ENCODE measurements around the gene CNTFR. TPM values are rescaled to one million over a fixed set of nuclear protein-coding genes. Genes with fewer than 3 reads are reported as not detected.

CNTFR gene
- total and polyA plus RNA-seq, 4 donors, result 0.75 to 3.3 (median 2.0) TPM

DNA sequence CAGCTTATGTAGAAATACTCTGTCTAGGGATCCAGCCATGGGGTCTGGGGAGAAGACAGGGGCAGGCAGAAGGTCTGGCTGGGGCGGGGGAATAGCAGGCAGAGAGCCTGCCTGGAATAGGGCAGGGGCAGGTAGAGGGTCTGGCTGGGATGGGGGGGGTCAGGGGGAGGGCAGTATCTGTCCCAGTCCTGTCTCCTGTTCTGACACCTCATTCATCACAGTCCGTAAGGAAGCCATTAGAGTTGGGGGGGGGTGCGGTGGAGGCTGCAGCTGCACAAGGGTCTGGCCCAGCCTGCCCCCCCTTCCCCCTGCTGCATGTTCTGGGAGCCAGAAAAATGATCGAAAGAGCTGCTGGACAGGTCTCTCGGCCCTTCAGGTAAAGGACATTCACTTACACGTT lies 32.6 kb downstream of the CNTFR start (continued):
- TF ChIP-seq, protein P1, sequence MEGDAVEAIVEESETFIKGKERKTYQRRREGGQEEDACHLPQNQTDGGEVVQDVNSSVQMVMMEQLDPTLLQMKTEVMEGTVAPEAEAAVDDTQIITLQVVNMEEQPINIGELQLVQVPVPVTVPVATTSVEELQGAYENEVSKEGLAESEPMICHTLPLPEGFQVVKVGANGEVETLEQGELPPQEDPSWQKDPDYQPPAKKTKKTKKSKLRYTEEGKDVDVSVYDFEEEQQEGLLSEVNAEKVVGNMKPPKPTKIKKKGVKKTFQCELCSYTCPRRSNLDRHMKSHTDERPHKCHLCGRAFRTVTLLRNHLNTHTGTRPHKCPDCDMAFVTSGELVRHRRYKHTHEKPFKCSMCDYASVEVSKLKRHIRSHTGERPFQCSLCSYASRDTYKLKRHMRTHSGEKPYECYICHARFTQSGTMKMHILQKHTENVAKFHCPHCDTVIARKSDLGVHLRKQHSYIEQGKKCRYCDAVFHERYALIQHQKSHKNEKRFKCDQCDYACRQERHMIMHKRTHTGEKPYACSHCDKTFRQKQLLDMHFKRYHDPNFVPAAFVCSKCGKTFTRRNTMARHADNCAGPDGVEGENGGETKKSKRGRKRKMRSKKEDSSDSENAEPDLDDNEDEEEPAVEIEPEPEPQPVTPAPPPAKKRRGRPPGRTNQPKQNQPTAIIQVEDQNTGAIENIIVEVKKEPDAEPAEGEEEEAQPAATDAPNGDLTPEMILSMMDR (IDR thresholded peaks at IDR 0.05; ENCODE audit: low read depth, low read length, missing input control), result no peak
- no peak for TF ChIP-seq EGR1 (IDR thresholded peaks at IDR 0.05; ENCODE audit: low read depth in 2 of 2)
- TF ChIP-seq FOXA2 (IDR thresholded peaks at IDR 0.05), result no peak
- TF ChIP-seq HNF4G (IDR thresholded peaks at IDR 0.05), result no peak
- TF ChIP-seq YY1 (IDR thresholded peaks at IDR 0.05), result no peak

DNA sequence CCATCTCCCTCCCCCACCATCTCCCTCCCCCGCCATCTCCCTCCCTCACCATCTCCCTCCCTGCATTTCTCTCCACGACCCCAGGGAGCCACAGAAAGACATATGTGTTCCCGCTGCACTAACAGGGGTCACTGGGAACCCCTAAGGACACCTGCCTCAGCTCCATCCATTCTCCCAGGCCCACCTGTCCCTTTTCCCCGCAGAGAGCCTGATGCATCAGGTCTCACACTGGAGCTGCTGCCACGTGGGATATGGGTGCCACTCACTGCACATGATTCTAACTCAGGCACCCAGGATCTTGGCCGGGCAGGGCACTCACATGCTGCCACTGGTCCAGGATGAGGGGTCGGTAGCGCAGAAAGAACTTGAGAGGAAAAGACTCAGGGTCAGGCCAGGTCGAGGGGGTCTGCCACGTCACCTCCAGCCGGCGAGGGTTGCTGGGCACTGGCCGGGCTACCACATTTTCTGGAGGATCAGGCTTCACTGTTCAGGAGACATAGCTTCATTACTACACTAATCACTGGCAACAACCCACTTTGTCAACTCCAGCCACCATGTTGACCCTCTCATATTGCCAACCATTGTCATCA lies 33.5 kb downstream of the CNTFR start:
- H3K36me3 ChIP-seq (ENCODE audit: control insufficient read depth in 4 of 4, insufficient read depth in 3 of 4, low read depth in 1 of 4, low read length in 3 of 4), result no peaks in the 10 kb centered on the region
- H3K4me1 ChIP-seq (ENCODE audit: control insufficient read depth in 4 of 4, insufficient read depth in 4 of 4, low read length in 3 of 4), result peaks cover 7 to 27% (median 15%) of the 10 kb centered on the region in 4 donors
- no peak overlapping the region for H3K27ac ChIP-seq (ENCODE audit: low read depth in 1 of 2, low read length in 2 of 2)
- 93% methylated on average over 13 of the region's 13 CpGs for WGBS
- no peak for TF ChIP-seq FOXA2 (IDR thresholded peaks at IDR 0.05)
- TF ChIP-seq, protein P2, sequence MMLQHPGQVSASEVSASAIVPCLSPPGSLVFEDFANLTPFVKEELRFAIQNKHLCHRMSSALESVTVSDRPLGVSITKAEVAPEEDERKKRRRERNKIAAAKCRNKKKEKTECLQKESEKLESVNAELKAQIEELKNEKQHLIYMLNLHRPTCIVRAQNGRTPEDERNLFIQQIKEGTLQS (IDR thresholded peaks at IDR 0.05), result no peak
- TF ChIP-seq FOXA1 (IDR thresholded peaks at IDR 0.05), result no peak
- TF ChIP-seq, protein P3, sequence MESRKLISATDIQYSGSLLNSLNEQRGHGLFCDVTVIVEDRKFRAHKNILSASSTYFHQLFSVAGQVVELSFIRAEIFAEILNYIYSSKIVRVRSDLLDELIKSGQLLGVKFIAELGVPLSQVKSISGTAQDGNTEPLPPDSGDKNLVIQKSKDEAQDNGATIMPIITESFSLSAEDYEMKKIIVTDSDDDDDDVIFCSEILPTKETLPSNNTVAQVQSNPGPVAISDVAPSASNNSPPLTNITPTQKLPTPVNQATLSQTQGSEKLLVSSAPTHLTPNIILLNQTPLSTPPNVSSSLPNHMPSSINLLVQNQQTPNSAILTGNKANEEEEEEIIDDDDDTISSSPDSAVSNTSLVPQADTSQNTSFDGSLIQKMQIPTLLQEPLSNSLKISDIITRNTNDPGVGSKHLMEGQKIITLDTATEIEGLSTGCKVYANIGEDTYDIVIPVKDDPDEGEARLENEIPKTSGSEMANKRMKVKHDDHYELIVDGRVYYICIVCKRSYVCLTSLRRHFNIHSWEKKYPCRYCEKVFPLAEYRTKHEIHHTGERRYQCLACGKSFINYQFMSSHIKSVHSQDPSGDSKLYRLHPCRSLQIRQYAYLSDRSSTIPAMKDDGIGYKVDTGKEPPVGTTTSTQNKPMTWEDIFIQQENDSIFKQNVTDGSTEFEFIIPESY (IDR thresholded peaks at IDR 0.05), result no peak
- no peak for TF ChIP-seq RAD21 (IDR thresholded peaks at IDR 0.05)
- no peak overlapping the region for H3K4me3 ChIP-seq (ENCODE audit: low read depth in 1 of 3, low read length in 3 of 3)
- DNase-seq (ENCODE audit: low spot score), result no peak
- H3K27me3 ChIP-seq (ENCODE audit: control insufficient read depth in 4 of 4, insufficient read depth in 4 of 4, low read length in 3 of 4), result no peaks in the 10 kb centered on the region
- no peak overlapping the region for H3K9ac ChIP-seq (ENCODE audit: low read depth in 1 of 2, low read length in 2 of 2)
- no peaks in the 10 kb centered on the region for H3K9me3 ChIP-seq (ENCODE audit: control insufficient read depth in 4 of 4, low read length in 3 of 4)

DNA sequence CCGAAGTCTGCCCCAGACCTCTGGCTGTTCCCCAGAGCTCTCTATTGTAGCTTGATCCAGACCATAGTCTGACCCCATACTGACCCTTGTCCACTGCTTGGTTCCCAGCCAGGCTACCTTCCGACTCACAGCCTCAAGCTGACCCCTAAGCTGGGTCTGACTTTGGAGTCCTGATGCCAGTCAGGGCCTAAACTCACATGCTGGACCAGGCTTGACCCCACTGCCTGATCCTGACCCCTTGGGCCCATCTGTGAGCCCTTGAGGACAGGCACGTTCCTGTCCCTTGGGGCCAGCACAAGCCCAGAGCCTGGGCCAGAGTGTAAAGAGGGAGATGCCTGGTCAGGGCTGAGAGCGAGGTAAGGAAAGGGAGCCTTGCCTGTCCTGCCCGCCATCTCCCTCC lies 34.0 kb downstream of the CNTFR start:
- peaks cover 7 to 27% (median 15%) of the 10 kb centered on the region in 4 donors for H3K4me1 ChIP-seq (ENCODE audit: control insufficient read depth in 4 of 4, insufficient read depth in 4 of 4, low read length in 3 of 4)
- no peak overlapping the region for H3K27ac ChIP-seq (ENCODE audit: low read depth in 1 of 2, low read length in 2 of 2)
- 60% methylated on average over 5 of the region's 5 CpGs for WGBS
- no peak overlapping the region for H3K4me3 ChIP-seq (ENCODE audit: low read depth in 1 of 3, low read length in 3 of 3)
- no peaks in the 10 kb centered on the region for H3K9me3 ChIP-seq (ENCODE audit: control insufficient read depth in 4 of 4, low read length in 3 of 4)
- H3K36me3 ChIP-seq (ENCODE audit: control insufficient read depth in 4 of 4, insufficient read depth in 3 of 4, low read depth in 1 of 4, low read length in 3 of 4), result no peaks in the 10 kb centered on the region
- DNase-seq (ENCODE audit: low spot score), result no peak
- no peak overlapping the region for H3K9ac ChIP-seq (ENCODE audit: low read depth in 1 of 2, low read length in 2 of 2)
- H3K27me3 ChIP-seq (ENCODE audit: control insufficient read depth in 4 of 4, insufficient read depth in 4 of 4, low read length in 3 of 4), result no peaks in the 10 kb centered on the region
- TF ChIP-seq, protein P2 (IDR thresholded peaks at IDR 0.05), result no peak
- TF ChIP-seq TAF1 (conservative IDR thresholded peaks at IDR 0.05) (no peak), SP1 (IDR thresholded peaks at IDR 0.05) (peak; percentile 49), RXRA (IDR thresholded peaks at IDR 0.05) (peak; percentile 31 to 86), RAD21 (IDR thresholded peaks at IDR 0.05) (peak in 1 of 2 donors; percentile 17), NR2F2 (IDR thresholded peaks at IDR 0.05) (peak; percentile 37), HNF4G (IDR thresholded peaks at IDR 0.05) (no peak), HNF4A (conservative IDR thresholded peaks at IDR 0.05) (peak in 1 of 2 donors; percentile 45), EGR1 (IDR thresholded peaks at IDR 0.05; ENCODE audit: low read depth in 2 of 2) (no peak), FOXA2 (IDR thresholded peaks at IDR 0.05) (no peak)
- TF ChIP-seq, protein P1 (IDR thresholded peaks at IDR 0.05; ENCODE audit: low read depth, low read length, missing input control), result no peak
- TF ChIP-seq, protein P4, sequence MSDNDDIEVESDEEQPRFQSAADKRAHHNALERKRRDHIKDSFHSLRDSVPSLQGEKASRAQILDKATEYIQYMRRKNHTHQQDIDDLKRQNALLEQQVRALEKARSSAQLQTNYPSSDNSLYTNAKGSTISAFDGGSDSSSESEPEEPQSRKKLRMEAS (IDR thresholded peaks at IDR 0.05), result no peak
- TF ChIP-seq, protein P3 (IDR thresholded peaks at IDR 0.05), result no peak
- TF ChIP-seq, protein P5, sequence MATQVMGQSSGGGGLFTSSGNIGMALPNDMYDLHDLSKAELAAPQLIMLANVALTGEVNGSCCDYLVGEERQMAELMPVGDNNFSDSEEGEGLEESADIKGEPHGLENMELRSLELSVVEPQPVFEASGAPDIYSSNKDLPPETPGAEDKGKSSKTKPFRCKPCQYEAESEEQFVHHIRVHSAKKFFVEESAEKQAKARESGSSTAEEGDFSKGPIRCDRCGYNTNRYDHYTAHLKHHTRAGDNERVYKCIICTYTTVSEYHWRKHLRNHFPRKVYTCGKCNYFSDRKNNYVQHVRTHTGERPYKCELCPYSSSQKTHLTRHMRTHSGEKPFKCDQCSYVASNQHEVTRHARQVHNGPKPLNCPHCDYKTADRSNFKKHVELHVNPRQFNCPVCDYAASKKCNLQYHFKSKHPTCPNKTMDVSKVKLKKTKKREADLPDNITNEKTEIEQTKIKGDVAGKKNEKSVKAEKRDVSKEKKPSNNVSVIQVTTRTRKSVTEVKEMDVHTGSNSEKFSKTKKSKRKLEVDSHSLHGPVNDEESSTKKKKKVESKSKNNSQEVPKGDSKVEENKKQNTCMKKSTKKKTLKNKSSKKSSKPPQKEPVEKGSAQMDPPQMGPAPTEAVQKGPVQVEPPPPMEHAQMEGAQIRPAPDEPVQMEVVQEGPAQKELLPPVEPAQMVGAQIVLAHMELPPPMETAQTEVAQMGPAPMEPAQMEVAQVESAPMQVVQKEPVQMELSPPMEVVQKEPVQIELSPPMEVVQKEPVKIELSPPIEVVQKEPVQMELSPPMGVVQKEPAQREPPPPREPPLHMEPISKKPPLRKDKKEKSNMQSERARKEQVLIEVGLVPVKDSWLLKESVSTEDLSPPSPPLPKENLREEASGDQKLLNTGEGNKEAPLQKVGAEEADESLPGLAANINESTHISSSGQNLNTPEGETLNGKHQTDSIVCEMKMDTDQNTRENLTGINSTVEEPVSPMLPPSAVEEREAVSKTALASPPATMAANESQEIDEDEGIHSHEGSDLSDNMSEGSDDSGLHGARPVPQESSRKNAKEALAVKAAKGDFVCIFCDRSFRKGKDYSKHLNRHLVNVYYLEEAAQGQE (IDR thresholded peaks at IDR 0.05), result no peak

Data from liver (tissue), 9 donors.